Activated T-helper 17 cell treated with anti-CD3 and anti-CD28 coated beads, Interleukin-2, amount 50 U/mL, for 72 hours (primary cell): ENCODE measurements around the gene CDK17. TPM values are rescaled to one million over a fixed set of nuclear protein-coding genes. Genes with fewer than 3 reads are reported as not detected.

Experiments
- ATAC-seq: fragments of 150-1000 bp; cut with Tn5 transposase; replicated peaks from 2 replicates; pipeline ENCODE4 v1.10.0; 2021; ENCODE audit warnings: mild to moderate bottlenecking, moderate library complexity
- H3K27ac Mint-ChIP-seq: one replicate; pipeline ENCODE4 v1.8.0; 2022; ENCODE audit warnings: mixed read lengths
- H3K27me3 Mint-ChIP-seq: one replicate; pipeline ENCODE4 v1.8.0; 2022; ENCODE audit warnings: mixed read lengths
- H3K36me3 Mint-ChIP-seq: one replicate; pipeline ENCODE4 v1.8.0; 2022; ENCODE audit warnings: low read depth, mild to moderate bottlenecking, mixed read lengths
- H3K4me1 Mint-ChIP-seq: one replicate; pipeline ENCODE4 v1.8.0; 2022; ENCODE audit warnings: mixed read lengths
- H3K4me3 Mint-ChIP-seq: one replicate; pipeline ENCODE4 v1.8.0; 2022; ENCODE audit warnings: mild to moderate bottlenecking, mixed read lengths
- H3K9me3 Mint-ChIP-seq: one replicate; pipeline ENCODE4 v1.8.0; 2022; ENCODE audit warnings: mixed read lengths
- total RNA-seq, 2 donors: library from RNA; stranded (reverse); gene quantifications; one replicate each; pipeline ENCODE4 v1.2.3, GENCODE V29; 2022

CDK17 gene
- total RNA-seq, 2 donors from 2014 or later, result 28.5 to 38.1 TPM

DNA sequence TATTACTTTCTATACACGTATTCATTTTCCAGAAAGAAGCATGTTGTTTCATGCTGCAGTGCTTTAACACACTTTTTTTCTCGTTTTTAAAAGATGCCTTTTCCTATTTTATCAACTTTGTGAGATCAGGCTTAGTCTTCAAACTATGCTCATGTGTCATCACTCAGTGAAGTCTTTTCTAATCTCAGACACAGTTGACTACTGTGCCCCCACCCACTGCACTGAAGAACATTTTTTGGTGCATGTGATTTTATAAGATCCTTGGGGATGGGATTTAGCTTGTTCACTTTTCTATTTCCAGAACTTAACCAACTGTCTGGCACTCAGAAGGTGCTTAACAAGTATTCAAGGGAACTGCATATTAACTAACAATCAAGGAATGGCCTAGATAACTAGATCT is 85.5 kb downstream of the CDK17 start:
- Mint-ChIP-seq H3K9me3 (no peaks in the 10 kb centered on the region), H3K27ac (no peak overlapping the region), H3K4me3 (peak overlapping the region; percentile 39), H3K4me1 (peaks cover 6% of the 10 kb centered on the region), H3K36me3 (peaks cover 36% of the 10 kb centered on the region), H3K27me3 (no peaks in the 10 kb centered on the region)
- ATAC-seq, result no peak

GRCh38 chr12:96313606-96314005 is 86.6 kb downstream of the CDK17 start:
- no peaks in the 10 kb centered on the region for H3K27me3 Mint-ChIP-seq
- H3K9me3 Mint-ChIP-seq, result no peaks in the 10 kb centered on the region
- H3K27ac Mint-ChIP-seq, result no peak overlapping the region
- H3K4me3 Mint-ChIP-seq, result no peak overlapping the region
- no peak for ATAC-seq
- H3K36me3 Mint-ChIP-seq, result peaks cover 44% of the 10 kb centered on the region
- peaks cover 11% of the 10 kb centered on the region for H3K4me1 Mint-ChIP-seq

DNA sequence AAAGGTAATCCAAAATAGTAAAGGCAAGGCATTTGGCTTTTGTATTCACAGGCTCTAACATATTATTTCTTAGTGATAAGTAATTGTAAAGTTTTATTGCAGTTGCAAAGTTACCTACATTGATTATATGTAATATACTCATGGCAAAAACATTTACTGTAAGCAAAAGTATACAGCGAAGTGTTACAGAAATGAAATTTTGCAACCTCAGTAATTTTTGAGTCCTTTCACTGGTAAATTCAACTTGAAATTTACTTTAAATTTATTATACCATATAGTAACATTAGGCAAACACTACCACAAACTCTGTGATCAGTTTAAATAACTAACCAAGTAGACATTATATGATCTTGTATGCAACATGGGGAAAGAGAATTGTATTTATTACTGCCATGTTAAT is 89.0 kb downstream of the CDK17 start:
- peaks cover 11% of the 10 kb centered on the region for H3K4me1 Mint-ChIP-seq
- peaks cover 51% of the 10 kb centered on the region for H3K36me3 Mint-ChIP-seq
- H3K27me3 Mint-ChIP-seq, result no peaks in the 10 kb centered on the region
- no peak overlapping the region for H3K4me3 Mint-ChIP-seq
- no peaks in the 10 kb centered on the region for H3K9me3 Mint-ChIP-seq
- ATAC-seq, result no peak
- H3K27ac Mint-ChIP-seq, result no peak overlapping the region

DNA sequence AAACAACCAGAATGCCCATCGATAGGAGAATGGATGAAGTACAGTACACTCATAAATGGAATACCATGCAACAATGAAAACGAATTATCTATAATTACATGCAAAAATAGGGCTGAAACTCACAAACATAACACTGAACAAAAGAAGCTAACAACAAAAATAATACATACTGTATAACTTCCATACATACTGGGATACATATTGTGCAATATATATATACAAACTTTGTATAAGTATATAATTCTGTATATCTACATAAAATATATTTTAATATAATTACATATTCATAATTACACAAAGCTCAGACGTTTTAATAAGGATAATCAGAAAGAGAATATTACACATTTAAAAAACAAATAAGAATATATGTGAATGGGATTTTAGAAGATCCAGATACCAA is 90.2 kb downstream of the CDK17 start:
- Mint-ChIP-seq H3K9me3 (no peaks in the 10 kb centered on the region), H3K4me3 (no peak overlapping the region), H3K27me3 (no peaks in the 10 kb centered on the region), H3K36me3 (peaks cover 57% of the 10 kb centered on the region), H3K4me1 (peaks cover 11% of the 10 kb centered on the region), H3K27ac (no peak overlapping the region)
- ATAC-seq, result no peak

DNA sequence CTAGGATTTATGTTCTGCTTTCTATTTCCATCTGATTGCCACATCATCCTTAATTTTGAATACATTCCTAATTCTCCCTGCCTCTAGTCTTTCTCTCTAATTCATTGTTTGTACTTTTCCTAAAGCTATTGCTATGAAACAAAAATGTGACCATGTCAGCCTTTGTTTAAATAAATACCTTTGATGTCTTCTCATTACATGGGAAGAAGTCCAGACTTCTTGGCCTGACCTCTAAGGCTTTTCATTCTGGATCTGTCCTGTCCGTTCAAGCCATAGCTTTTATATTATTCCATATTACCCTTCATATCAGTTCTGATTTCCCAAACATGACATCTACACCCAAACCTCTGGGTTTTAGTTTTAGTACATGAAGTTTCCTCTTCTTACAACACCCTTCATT is 91.4 kb downstream of the CDK17 start:
- Mint-ChIP-seq H3K36me3 (peaks cover 57% of the 10 kb centered on the region), H3K27me3 (no peaks in the 10 kb centered on the region), H3K4me1 (peaks cover 5% of the 10 kb centered on the region), H3K27ac (no peak overlapping the region), H3K9me3 (no peaks in the 10 kb centered on the region), H3K4me3 (no peak overlapping the region)
- no peak for ATAC-seq

DNA sequence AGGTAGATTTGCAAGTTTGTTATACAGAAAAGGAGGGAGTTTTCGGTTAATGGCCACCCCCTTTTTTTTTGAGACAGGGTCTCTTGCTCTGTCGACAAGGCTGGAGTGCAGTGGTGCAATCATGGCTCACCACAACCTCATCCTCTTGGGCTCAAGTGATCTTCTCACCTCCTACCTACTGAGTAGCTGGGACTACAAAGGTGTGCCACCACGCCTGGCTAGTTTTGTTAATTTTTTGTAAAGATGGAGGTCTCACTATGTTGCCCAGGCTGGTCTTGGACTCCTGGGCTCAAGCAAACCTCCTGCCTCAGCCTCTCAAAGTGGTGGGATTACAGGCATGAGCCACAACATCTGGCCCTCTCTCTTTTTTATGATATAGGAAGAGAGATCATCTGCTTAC is 94.6 kb downstream of the CDK17 start:
- ATAC-seq, result no peak

GRCh38 chr12:96303653-96304052 is 96.6 kb downstream of the CDK17 start:
- Mint-ChIP-seq H3K4me3 (no peak overlapping the region), H3K27me3 (no peaks in the 10 kb centered on the region), H3K4me1 (no peaks in the 10 kb centered on the region), H3K36me3 (peaks cover 40% of the 10 kb centered on the region), H3K9me3 (no peaks in the 10 kb centered on the region), H3K27ac (no peak overlapping the region)
- ATAC-seq, result no peak

More for the DNA sequence above, 94.6 kb downstream of the CDK17 start:
- peaks cover 5% of the 10 kb centered on the region for H3K4me1 Mint-ChIP-seq
- H3K4me3 Mint-ChIP-seq, result no peak overlapping the region
- H3K36me3 Mint-ChIP-seq, result peaks cover 38% of the 10 kb centered on the region
- H3K27ac Mint-ChIP-seq, result peak overlapping the region; percentile 66
- H3K27me3 Mint-ChIP-seq, result no peaks in the 10 kb centered on the region
- H3K9me3 Mint-ChIP-seq, result no peaks in the 10 kb centered on the region

DNA sequence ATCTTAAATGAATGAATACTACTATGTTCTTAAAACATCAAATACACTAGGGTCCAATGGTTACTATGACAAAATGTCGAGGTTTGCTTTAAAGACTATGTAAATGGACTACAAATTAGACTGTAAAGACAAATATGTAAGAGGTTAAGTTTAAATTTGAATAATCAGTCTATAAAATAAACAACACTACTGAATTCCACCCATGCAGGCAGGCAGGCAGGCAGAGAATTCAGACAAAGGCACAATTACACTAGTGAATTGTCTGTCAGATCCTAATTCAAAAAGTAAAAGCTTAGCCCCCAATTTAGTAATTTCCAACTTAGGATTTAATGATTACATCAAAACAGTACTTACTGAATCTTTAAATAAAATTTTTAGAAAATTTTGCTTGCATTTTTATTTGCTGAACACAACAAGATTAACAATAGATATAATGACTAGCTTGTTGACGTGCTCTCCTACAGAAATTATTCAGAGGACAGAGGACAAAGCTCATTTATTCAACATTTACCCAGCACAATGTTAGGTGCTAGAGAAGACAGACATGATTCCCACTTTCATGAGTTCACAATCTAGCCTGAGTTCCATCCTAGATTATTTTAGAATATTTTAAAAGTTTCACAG is 97.4 kb downstream of the CDK17 start:
- Mint-ChIP-seq H3K27ac (no peak overlapping the region), H3K4me1 (no peaks in the 10 kb centered on the region), H3K27me3 (no peaks in the 10 kb centered on the region), H3K36me3 (peaks cover 43% of the 10 kb centered on the region), H3K4me3 (no peak overlapping the region), H3K9me3 (no peaks in the 10 kb centered on the region)
- no peak for ATAC-seq

DNA sequence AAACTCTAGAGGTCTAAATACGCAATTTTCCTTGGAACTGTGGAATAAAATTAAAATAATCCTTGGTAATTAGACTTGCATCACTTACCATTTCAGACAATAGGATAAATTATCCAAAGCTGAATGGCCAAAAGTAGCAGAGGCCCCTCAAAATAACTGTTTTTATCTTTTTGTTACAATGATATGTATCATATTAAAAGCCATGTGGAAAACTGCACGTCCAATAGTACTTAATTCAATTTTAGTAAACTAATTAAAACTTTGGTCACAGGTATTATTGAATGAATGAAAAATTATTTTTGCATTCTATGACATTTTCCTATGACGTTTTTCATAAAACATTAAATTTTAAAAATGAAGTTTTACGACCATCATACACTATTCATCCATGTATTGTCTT is 98.5 kb downstream of the CDK17 start:
- no peak for ATAC-seq
- Mint-ChIP-seq H3K4me1 (no peaks in the 10 kb centered on the region), H3K36me3 (peaks cover 49% of the 10 kb centered on the region), H3K27ac (no peak overlapping the region), H3K9me3 (no peaks in the 10 kb centered on the region), H3K27me3 (no peaks in the 10 kb centered on the region), H3K4me3 (no peak overlapping the region)

DNA sequence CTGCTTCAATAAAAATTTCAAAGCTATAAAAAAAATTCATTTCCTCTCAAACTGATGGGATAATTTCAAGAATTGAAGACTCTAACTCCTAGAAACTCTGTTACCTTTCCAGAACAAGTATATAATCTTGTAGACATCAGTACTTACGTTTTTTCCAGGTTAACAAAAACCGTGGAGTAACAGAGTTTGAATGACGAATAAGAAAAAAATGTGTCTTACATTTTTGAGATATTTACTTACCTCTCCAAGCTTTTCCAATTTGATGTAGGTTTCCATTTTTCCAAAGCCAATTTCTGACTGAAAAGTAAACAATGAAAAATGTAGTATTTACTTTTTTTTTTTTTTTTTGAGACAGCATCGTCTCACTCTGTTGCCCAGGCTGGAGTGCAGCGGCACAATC is 100.2 kb downstream of the CDK17 start:
- H3K27ac Mint-ChIP-seq, result no peak overlapping the region

DNA sequence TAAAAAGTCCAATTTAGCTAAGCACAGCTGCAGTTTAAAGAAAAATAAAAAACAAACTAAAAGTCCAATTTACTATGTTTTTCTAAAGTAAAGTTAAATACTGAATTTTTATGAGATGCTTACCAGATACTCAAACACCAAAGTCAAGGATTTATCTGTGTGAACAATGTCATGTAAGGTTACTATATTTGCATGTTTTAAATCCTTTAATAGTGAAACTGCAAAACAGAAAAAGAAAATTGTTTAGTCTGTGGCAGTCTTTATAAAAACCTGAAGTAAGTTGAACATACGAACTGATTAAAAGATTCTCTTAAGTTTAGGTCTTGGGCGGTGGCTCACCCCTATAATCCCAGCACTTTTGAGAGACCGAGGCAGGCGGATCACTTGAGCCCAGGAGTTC is 102.7 kb downstream of the CDK17 start:
- no peaks in the 10 kb centered on the region for H3K9me3 Mint-ChIP-seq
- H3K36me3 Mint-ChIP-seq, result peaks cover 75% of the 10 kb centered on the region
- ATAC-seq, result no peak
- H3K27me3 Mint-ChIP-seq, result no peaks in the 10 kb centered on the region
- peaks cover 5% of the 10 kb centered on the region for H3K4me1 Mint-ChIP-seq
- H3K4me3 Mint-ChIP-seq, result no peak overlapping the region
- no peak overlapping the region for H3K27ac Mint-ChIP-seq

More for the DNA sequence above, 100.2 kb downstream of the CDK17 start:
- H3K27me3 Mint-ChIP-seq, result no peaks in the 10 kb centered on the region
- H3K9me3 Mint-ChIP-seq, result no peaks in the 10 kb centered on the region
- H3K36me3 Mint-ChIP-seq, result peaks cover 58% of the 10 kb centered on the region
- H3K4me1 Mint-ChIP-seq, result peaks cover 5% of the 10 kb centered on the region
- H3K4me3 Mint-ChIP-seq, result no peak overlapping the region
- ATAC-seq, result no peak

GRCh38 chr12:96295532-96296160 is 104.6 kb downstream of the CDK17 start:
- Mint-ChIP-seq H3K27ac (peak overlapping the region; percentile 71), H3K27me3 (no peaks in the 10 kb centered on the region), H3K4me1 (peaks cover 5% of the 10 kb centered on the region), H3K36me3 (peaks cover 81% of the 10 kb centered on the region), H3K9me3 (no peaks in the 10 kb centered on the region), H3K4me3 (peak overlapping the region; percentile 40)
- peak; percentile 66 for ATAC-seq

- Mint-ChIP-seq H3K9me3 (no peaks in the 10 kb centered on the region), H3K36me3 (peaks cover 83% of the 10 kb centered on the region), H3K27ac (peak overlapping the region; percentile 71), H3K4me1 (peaks cover 5% of the 10 kb centered on the region), H3K27me3 (no peaks in the 10 kb centered on the region), H3K4me3 (peak overlapping the region; percentile 40)
- ATAC-seq, result no peak
These were observed 105.4 kb downstream of the CDK17 start for GRCh38 chr12:96294831-96295230.

DNA sequence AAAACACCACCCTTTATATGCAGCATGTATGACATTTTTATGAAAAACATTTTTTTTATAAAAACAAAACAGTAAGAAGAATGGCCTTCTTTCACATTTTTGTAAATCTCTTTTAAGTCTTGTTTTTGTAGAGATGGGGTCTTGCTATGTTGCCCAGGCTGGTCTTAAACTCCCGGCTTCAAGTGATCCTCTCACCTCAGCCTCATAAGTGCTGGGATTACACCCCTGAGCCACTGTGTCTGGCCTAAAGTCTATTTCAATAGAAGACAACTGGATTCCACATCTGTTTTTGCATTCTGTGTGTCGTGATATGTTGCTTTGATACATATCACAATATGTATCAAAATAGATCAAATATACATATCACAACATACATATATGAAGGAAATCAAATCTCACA is 107.1 kb downstream of the CDK17 start:
- no peak overlapping the region for H3K4me3 Mint-ChIP-seq
- no peaks in the 10 kb centered on the region for H3K27me3 Mint-ChIP-seq
- H3K27ac Mint-ChIP-seq, result no peak overlapping the region
- ATAC-seq, result no peak
- peaks cover 85% of the 10 kb centered on the region for H3K36me3 Mint-ChIP-seq
- H3K9me3 Mint-ChIP-seq, result no peaks in the 10 kb centered on the region
- peaks cover 9% of the 10 kb centered on the region for H3K4me1 Mint-ChIP-seq

- H3K4me3 Mint-ChIP-seq, result no peak overlapping the region
- H3K36me3 Mint-ChIP-seq, result peaks cover 90% of the 10 kb centered on the region
- peaks cover 8% of the 10 kb centered on the region for H3K4me1 Mint-ChIP-seq
- H3K27me3 Mint-ChIP-seq, result no peaks in the 10 kb centered on the region
- H3K9me3 Mint-ChIP-seq, result no peaks in the 10 kb centered on the region
- ATAC-seq, result no peak
- no peak overlapping the region for H3K27ac Mint-ChIP-seq
These were observed 111.2 kb downstream of the CDK17 start for GRCh38 chr12:96289067-96289466.
